Measurements from ENCODE around the gene MYO5A. TPM values are rescaled to one million over a fixed set of nuclear protein-coding genes. Genes with fewer than 3 reads are reported as not detected.
"Not testable (repeated sequence)": the region's sequence is repeated elsewhere in the genome, so short reads cannot be mapped to it uniquely, and the experiment has no call there.

Gene MYO5A
- total RNA-seq, 1 donor from 2014 or later, result 41.1 TPM

GRCh38 chr15:52520421-52520820 lies 8.3 kb downstream of the MYO5A start:
- TF ChIP-seq CTCF (IDR thresholded peaks at IDR 0.05), result no peak
- peaks cover 26% of the 10 kb centered on the region for H3K4me1 Mint-ChIP-seq (ENCODE audit: unreplicated experiment)
- DNase-seq (ENCODE audit: extremely low spot score, unreplicated experiment), result no peak
- no peaks in the 10 kb centered on the region for H3K9me3 Mint-ChIP-seq (ENCODE audit: unreplicated experiment)
- no peaks in the 10 kb centered on the region for H3K27me3 Mint-ChIP-seq (ENCODE audit: unreplicated experiment)
- H3K27ac Mint-ChIP-seq (ENCODE audit: unreplicated experiment), result no peak overlapping the region
- no peak overlapping the region for H3K4me3 Mint-ChIP-seq (ENCODE audit: unreplicated experiment)
- no peaks in the 10 kb centered on the region for H3K36me3 Mint-ChIP-seq (ENCODE audit: unreplicated experiment)

GRCh38 chr15:52518487-52519371 lies 10.0 kb downstream of the MYO5A start:
- Mint-ChIP-seq H3K27ac (ENCODE audit: unreplicated experiment) (no peak overlapping the region), H3K27me3 (ENCODE audit: unreplicated experiment) (no peaks in the 10 kb centered on the region), H3K4me3 (ENCODE audit: unreplicated experiment) (no peak overlapping the region), H3K4me1 (ENCODE audit: unreplicated experiment) (peaks cover 24% of the 10 kb centered on the region), H3K36me3 (ENCODE audit: unreplicated experiment) (no peaks in the 10 kb centered on the region), H3K9me3 (ENCODE audit: unreplicated experiment) (no peaks in the 10 kb centered on the region)
- TF ChIP-seq CTCF (IDR thresholded peaks at IDR 0.05), result no peak
- DNase-seq (ENCODE audit: extremely low spot score, unreplicated experiment), result no peak

GRCh38 chr15:52517014-52517413 lies 11.7 kb downstream of the MYO5A start:
- Mint-ChIP-seq H3K9me3 (ENCODE audit: unreplicated experiment) (no peaks in the 10 kb centered on the region), H3K4me3 (ENCODE audit: unreplicated experiment) (no peak overlapping the region), H3K27ac (ENCODE audit: unreplicated experiment) (no peak overlapping the region), H3K4me1 (ENCODE audit: unreplicated experiment) (peaks cover 6% of the 10 kb centered on the region), H3K36me3 (ENCODE audit: unreplicated experiment) (no peaks in the 10 kb centered on the region), H3K27me3 (ENCODE audit: unreplicated experiment) (no peaks in the 10 kb centered on the region)
- no peak for DNase-seq (ENCODE audit: extremely low spot score, unreplicated experiment)
- TF ChIP-seq CTCF (IDR thresholded peaks at IDR 0.05), result no peak

GRCh38 chr15:52515343-52515742 lies 13.3 kb downstream of the MYO5A start:
- Mint-ChIP-seq H3K36me3 (ENCODE audit: unreplicated experiment) (no peaks in the 10 kb centered on the region), H3K4me1 (ENCODE audit: unreplicated experiment) (no peaks in the 10 kb centered on the region), H3K4me3 (ENCODE audit: unreplicated experiment) (no peak overlapping the region), H3K27me3 (ENCODE audit: unreplicated experiment) (no peaks in the 10 kb centered on the region), H3K9me3 (ENCODE audit: unreplicated experiment) (no peaks in the 10 kb centered on the region), H3K27ac (ENCODE audit: unreplicated experiment) (no peak overlapping the region)
- DNase-seq (ENCODE audit: extremely low spot score, unreplicated experiment), result no peak
- no peak for TF ChIP-seq CTCF (IDR thresholded peaks at IDR 0.05)

GRCh38 chr15:52514482-52514881 lies 14.2 kb downstream of the MYO5A start:
- Mint-ChIP-seq H3K4me1 (ENCODE audit: unreplicated experiment) (no peaks in the 10 kb centered on the region), H3K27me3 (ENCODE audit: unreplicated experiment) (no peaks in the 10 kb centered on the region), H3K36me3 (ENCODE audit: unreplicated experiment) (no peaks in the 10 kb centered on the region), H3K4me3 (ENCODE audit: unreplicated experiment) (no peak overlapping the region), H3K9me3 (ENCODE audit: unreplicated experiment) (no peaks in the 10 kb centered on the region), H3K27ac (ENCODE audit: unreplicated experiment) (no peak overlapping the region)
- DNase-seq (ENCODE audit: extremely low spot score, unreplicated experiment), result no peak
- no peak for TF ChIP-seq CTCF (IDR thresholded peaks at IDR 0.05)

- DNase-seq (ENCODE audit: extremely low spot score, unreplicated experiment); H3K27ac Mint-ChIP-seq (ENCODE audit: unreplicated experiment); H3K27me3 Mint-ChIP-seq (ENCODE audit: unreplicated experiment); H3K9me3 Mint-ChIP-seq (ENCODE audit: unreplicated experiment); H3K4me1 Mint-ChIP-seq (ENCODE audit: unreplicated experiment); H3K36me3 Mint-ChIP-seq (ENCODE audit: unreplicated experiment); H3K4me3 Mint-ChIP-seq (ENCODE audit: unreplicated experiment): not testable (repeated sequence)
These were observed 15.8 kb downstream of the MYO5A start for GRCh38 chr15:52512869-52513268.

Measured in osteocyte (in vitro differentiated cells).